ENCODE data around the gene GRIN3A. TPM values are rescaled to one million over a fixed set of nuclear protein-coding genes. Genes with fewer than 3 reads are reported as not detected.
"Not testable (repeated sequence)": the region's sequence is repeated elsewhere in the genome, so short reads cannot be mapped to it uniquely, and the experiment has no call there.

The GRIN3A gene
- total RNA-seq, 4 donors from 2014 or later = under 0.01 to 0.69 (median 0.41) TPM

DNA sequence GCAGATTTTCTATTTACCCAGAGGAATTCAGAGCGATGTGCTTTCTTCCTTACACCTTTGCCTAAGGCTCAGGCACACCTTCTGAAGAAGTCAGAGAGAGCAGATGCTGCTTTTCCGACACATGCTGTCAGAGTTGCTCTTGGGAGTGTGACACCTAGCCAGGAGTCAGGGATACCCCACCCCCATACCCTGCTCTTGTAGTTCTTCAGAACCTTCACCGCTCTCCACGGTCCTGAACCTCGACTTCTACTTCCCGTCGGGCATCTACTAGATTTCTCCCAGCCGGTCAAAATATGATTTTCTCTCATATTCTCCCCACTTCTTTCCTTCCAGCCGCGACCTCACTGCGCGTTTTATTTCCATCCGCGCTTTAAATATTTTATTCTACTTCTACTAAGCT, 1.7 kb downstream of the GRIN3A start:
- no peak overlapping the region for H3K27ac ChIP-seq
- peaks cover 0 to 20% (median 14%) of the 10 kb centered on the region in 3 donors for H3K4me1 ChIP-seq
- no peak for ATAC-seq
- no peaks in the 10 kb centered on the region for H3K9me3 ChIP-seq
- WGBS, 2 donors (ENCODE audit: low coverage in 1 of 2) = 4 to 10% methylated on average over 12 to 14 of the region's 14 CpGs
- TF ChIP-seq POLR2AphosphoS5 (IDR thresholded peaks at IDR 0.05) = no peak
- TF ChIP-seq, protein P1, sequence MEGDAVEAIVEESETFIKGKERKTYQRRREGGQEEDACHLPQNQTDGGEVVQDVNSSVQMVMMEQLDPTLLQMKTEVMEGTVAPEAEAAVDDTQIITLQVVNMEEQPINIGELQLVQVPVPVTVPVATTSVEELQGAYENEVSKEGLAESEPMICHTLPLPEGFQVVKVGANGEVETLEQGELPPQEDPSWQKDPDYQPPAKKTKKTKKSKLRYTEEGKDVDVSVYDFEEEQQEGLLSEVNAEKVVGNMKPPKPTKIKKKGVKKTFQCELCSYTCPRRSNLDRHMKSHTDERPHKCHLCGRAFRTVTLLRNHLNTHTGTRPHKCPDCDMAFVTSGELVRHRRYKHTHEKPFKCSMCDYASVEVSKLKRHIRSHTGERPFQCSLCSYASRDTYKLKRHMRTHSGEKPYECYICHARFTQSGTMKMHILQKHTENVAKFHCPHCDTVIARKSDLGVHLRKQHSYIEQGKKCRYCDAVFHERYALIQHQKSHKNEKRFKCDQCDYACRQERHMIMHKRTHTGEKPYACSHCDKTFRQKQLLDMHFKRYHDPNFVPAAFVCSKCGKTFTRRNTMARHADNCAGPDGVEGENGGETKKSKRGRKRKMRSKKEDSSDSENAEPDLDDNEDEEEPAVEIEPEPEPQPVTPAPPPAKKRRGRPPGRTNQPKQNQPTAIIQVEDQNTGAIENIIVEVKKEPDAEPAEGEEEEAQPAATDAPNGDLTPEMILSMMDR (IDR thresholded peaks at IDR 0.05) = no peak
- no peak for TF ChIP-seq POLR2A (IDR thresholded peaks at IDR 0.05)
- no peak for TF ChIP-seq EP300 (IDR thresholded peaks at IDR 0.05)
- H3K36me3 ChIP-seq = no peaks in the 10 kb centered on the region
- peaks cover 81% of the 10 kb centered on the region for H3K27me3 ChIP-seq
- no peak overlapping the region for H3K4me3 ChIP-seq

DNA sequence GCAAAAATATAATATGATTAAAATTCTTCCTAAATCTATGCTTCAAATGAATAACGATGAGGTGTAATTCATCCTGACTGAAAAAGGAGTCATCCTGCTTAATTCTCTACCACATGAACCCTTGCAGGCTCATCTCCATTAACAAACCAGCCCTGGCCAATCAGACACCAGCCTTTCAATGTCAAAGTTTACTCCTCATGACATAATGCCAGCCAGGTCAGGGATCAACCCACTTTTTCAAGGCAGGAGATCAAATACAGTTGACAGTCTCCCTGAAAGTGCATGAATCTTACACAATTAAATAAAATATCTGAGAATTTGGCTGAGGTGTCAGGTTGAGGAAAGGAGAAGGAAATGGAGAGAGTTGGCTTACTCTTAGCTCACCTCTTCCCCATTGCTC, 7.0 kb downstream of the GRIN3A start:
- WGBS, 2 donors (ENCODE audit: low coverage in 1 of 2) = 17 to 33% methylated on average over 1 of the region's 1 CpG
- H3K4me1 ChIP-seq = no peaks in the 10 kb centered on the region
- peaks cover 37% of the 10 kb centered on the region for H3K27me3 ChIP-seq
- no peaks in the 10 kb centered on the region for H3K36me3 ChIP-seq
- H3K4me3 ChIP-seq = no peak overlapping the region
- no peak overlapping the region for H3K27ac ChIP-seq
- TF ChIP-seq POLR2AphosphoS5 (IDR thresholded peaks at IDR 0.05) (no peak), POLR2A (IDR thresholded peaks at IDR 0.05) (no peak), EP300 (IDR thresholded peaks at IDR 0.05) (no peak)
- TF ChIP-seq, protein P1 (IDR thresholded peaks at IDR 0.05) = no peak
- H3K9me3 ChIP-seq = no peaks in the 10 kb centered on the region
- ATAC-seq = no peak

DNA sequence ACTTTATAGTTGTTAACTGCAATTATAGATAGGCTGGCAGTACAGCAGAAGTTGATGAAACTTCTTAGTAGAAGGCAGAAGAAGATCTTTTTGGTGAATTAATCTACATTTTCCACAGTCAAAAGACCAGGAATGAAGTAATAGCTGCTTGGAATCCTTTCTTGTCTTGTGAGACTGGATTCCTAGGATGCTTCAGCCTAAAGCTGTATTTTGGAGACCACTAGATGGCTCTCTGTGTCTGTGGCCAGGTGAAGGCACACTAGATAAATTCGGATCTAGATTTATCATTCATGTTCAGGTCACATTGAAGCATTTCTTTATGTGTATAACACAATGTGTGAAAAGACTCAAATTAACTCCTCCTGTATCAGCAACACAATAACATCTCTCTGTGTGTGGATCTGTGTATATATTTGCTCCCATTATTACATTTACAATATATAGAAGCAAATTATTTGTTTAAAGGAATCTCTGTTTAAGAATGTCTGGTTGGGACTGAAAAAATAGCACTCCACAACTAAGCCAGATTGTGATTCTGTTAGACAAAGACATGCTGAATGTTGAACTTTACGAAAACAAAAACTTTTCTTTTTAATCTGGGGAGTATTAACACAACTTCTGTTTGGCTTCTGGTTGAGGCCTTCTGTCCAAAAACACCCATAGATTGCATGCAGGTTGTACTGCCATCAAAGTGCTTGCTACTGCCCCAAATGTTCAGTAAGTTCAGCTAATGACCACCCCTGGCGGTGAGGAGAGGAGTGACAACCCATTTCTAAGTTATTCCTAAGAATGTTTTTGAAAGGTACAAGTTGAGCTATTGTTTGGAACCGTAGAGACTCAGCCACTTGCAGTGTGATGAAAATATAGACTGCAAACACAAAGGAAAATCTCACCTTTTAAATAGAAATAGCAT, 10.6 kb downstream of the GRIN3A start:
- no peak for TF ChIP-seq POLR2A (IDR thresholded peaks at IDR 0.05)
- TF ChIP-seq, protein P1 (IDR thresholded peaks at IDR 0.05) = peak in 3 of 4 experiments; percentile 11 to 45 (median 30)
- Histone ChIP-seq H3K4me1 (no peaks in the 10 kb centered on the region), H3K4me3 (no peak overlapping the region), H3K36me3 (no peaks in the 10 kb centered on the region), H3K9me3 (no peaks in the 10 kb centered on the region), H3K27me3 (peaks cover 4% of the 10 kb centered on the region), H3K27ac (no peak overlapping the region)
- no peak for ATAC-seq
- WGBS, 2 donors (ENCODE audit: low coverage in 1 of 2) = 24 to 43% methylated on average over 4 of the region's 4 CpGs

DNA sequence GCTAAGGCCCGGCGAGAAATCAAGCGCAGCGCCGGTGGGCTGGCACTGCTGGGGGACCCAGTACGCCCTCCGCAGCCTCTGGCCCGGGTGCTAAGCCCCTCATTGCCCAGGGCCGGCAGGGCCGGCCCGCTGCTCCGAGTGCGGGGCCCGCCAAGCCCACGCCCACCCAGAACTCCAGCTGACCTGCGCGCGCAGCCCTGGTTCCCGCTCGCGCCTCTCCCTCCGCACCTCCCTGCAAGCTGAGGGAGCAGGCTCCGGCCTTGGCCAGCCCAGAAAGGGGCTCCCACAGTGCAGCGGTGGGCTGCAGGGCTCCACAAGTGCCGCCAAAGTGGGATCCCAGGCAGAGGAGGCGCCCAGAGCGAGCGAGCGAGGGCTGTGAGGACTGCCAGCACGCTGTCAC, 14.2 kb downstream of the GRIN3A start:
- not testable (repeated sequence) for H3K4me3 ChIP-seq, ATAC-seq, H3K4me1 ChIP-seq, H3K27me3 ChIP-seq, H3K36me3 ChIP-seq, H3K9me3 ChIP-seq, H3K27ac ChIP-seq
- no CpG with 5 or more reads among the region's 30 CpGs for WGBS, 2 donors (ENCODE audit: low coverage in 1 of 2)

DNA sequence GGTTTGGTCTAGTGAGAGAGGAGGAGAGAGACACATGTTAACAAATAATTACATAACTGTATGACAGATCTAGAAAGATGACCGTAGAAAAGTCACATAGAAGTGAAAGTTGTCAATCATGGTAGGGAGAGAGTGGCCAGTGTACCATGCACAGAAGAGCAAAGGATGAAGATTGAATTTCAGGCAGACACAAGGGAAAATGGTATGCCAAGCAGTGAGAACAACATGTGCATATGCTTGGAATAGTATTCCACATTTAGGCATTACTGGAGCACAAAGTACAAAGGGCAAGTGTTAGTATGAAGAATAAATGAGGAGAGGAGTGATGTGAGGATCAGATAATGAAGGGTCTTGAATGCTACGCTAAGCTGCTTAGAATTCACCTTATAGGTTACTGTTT, 20.3 kb downstream of the GRIN3A start:
- 30 to 49% methylated on average over 2 of the region's 2 CpGs for WGBS, 2 donors (ENCODE audit: low coverage in 1 of 2)

More for the DNA sequence above, 20.3 kb downstream of the GRIN3A start:
- H3K27ac ChIP-seq = no peak overlapping the region
- H3K4me1 ChIP-seq = peaks cover 0 to 10% (median 0%) of the 10 kb centered on the region in 3 donors
- ATAC-seq = no peak
- no peaks in the 10 kb centered on the region for H3K27me3 ChIP-seq
- no peak overlapping the region for H3K4me3 ChIP-seq
- no peaks in the 10 kb centered on the region for H3K9me3 ChIP-seq
- no peaks in the 10 kb centered on the region for H3K36me3 ChIP-seq
- TF ChIP-seq EP300 (IDR thresholded peaks at IDR 0.05) (no peak), POLR2AphosphoS5 (IDR thresholded peaks at IDR 0.05) (no peak), POLR2A (IDR thresholded peaks at IDR 0.05) (no peak)
- TF ChIP-seq, protein P1 (IDR thresholded peaks at IDR 0.05) = no peak
